HepG2 (cell line): ENCODE measurements around the gene RPL4. TPM values are rescaled to one million over a fixed set of nuclear protein-coding genes. Genes with fewer than 3 reads are reported as not detected.

Experiments
- ATAD3A ChIP-seq: sonication (generic); formaldehyde crosslinking; IDR thresholded peaks from 2 replicates; pipeline ENCODE4 v1.4.0; 2020; ENCODE audit warnings: missing genetic modification reagents
- ATF7 ChIP-seq, 2 experiments: fragments of 450-650 bp in 1 of 2; sonication (generic) in 1 of 2; formaldehyde crosslinking in 1 of 2; IDR thresholded peaks; 2 replicates each; pipeline versions ENCODE4 v1.4.0 to v1.6.1; 2016 to 2020; ENCODE audit warnings: antibody characterized with exemption in 1 of 2, mild to moderate bottlenecking in 1 of 2, missing genetic modification reagents in 1 of 2
- CSRNP1 ChIP-seq: sonication (generic); formaldehyde crosslinking; IDR thresholded peaks from 2 replicates; pipeline ENCODE4 v1.8.1; 2023; ENCODE audit warnings: mild to moderate bottlenecking, missing genetic modification reagents
- FOXA1 ChIP-seq, 2 experiments: fragments of 450-650 bp in 1 of 2; sonication (generic) in 1 of 2; formaldehyde crosslinking in 1 of 2; IDR thresholded peaks; 2 replicates each; pipeline versions ENCODE4 v1.4.0 to v1.6.1; 2016 to 2020; ENCODE audit warnings: missing genetic modification reagents in 1 of 2
- FOXJ3 ChIP-seq: sonication (generic); formaldehyde crosslinking; IDR thresholded peaks from 2 replicates; pipeline ENCODE4 v1.4.0; 2020; ENCODE audit warnings: missing genetic modification reagents, mild to moderate bottlenecking, borderline replicate concordance
- FOXM1 ChIP-seq: sonication (generic); formaldehyde crosslinking; IDR thresholded peaks from 2 replicates; pipeline ENCODE4 v1.5.0; 2020; ENCODE audit warnings: missing genetic modification reagents
- GATA4 ChIP-seq: sonication (generic); IDR thresholded peaks from 2 replicates; pipeline ENCODE4 v1.6.1; 2016; ENCODE audit warnings: antibody characterized with exemption, low read depth, borderline replicate concordance
- HES4 ChIP-seq: sonication (generic); formaldehyde crosslinking; IDR thresholded peaks from 2 replicates; pipeline ENCODE4 v1.9.0; 2021; ENCODE audit warnings: mild to moderate bottlenecking, missing genetic modification reagents, borderline replicate concordance
- HNRNPLL ChIP-seq: fragments of 200-400 bp; formaldehyde crosslinking; IDR thresholded peaks from 2 replicates; pipeline ENCODE4 v1.6.1; 2017; ENCODE audit warnings: mild to moderate bottlenecking, low read depth, low read length; ENCODE audit not compliant: poor library complexity, severe bottlenecking
- KLF11 ChIP-seq: IDR thresholded peaks from 2 replicates; pipeline ENCODE4 v1.6.1; 2016; ENCODE audit warnings: missing compliant biosample characterization
- MXD1 ChIP-seq: sonication (generic); formaldehyde crosslinking; IDR thresholded peaks from 2 replicates; pipeline ENCODE4 v1.4.0; 2020; ENCODE audit warnings: mild to moderate bottlenecking, missing genetic modification reagents
- REL ChIP-seq: sonication (generic); formaldehyde crosslinking; conservative IDR thresholded peaks from 2 replicates; pipeline ENCODE4 v1.8.0; 2022; ENCODE audit warnings: mild to moderate bottlenecking, missing genetic modification reagents, moderate library complexity
- TBL1XR1 ChIP-seq: fragments of 150-350 bp; IDR thresholded peaks from 2 replicates; pipeline ENCODE4 v1.6.1; 2014; ENCODE audit warnings: borderline replicate concordance, low read length; ENCODE audit not compliant: partially characterized antibody
- TFAP4 ChIP-seq: sonication (generic); IDR thresholded peaks from 2 replicates; pipeline ENCODE4 v1.6.1; 2016; ENCODE audit warnings: low read depth, borderline replicate concordance
- TRIM24 ChIP-seq: sonication (generic); formaldehyde crosslinking; IDR thresholded peaks from 2 replicates; pipeline ENCODE4 v1.8.0; 2022; ENCODE audit warnings: mild to moderate bottlenecking, missing genetic modification reagents
- ZFP36L1 ChIP-seq: sonication (generic); formaldehyde crosslinking; IDR thresholded peaks from 2 replicates; pipeline ENCODE4 v1.8.0; 2022; ENCODE audit warnings: mild to moderate bottlenecking, missing genetic modification reagents, moderate library complexity
- ZHX2 ChIP-seq, 2 experiments: sonication (generic) in 1 of 2; formaldehyde crosslinking in 1 of 2; IDR thresholded peaks; 2 replicates each; pipeline versions ENCODE4 v1.6.1 to v1.9.0; 2014 to 2022; ENCODE audit warnings: antibody characterized with exemption in 1 of 2, borderline replicate concordance in 1 of 2, inconsistent platforms in 1 of 2, low read depth in 1 of 2, missing genetic modification reagents in 1 of 2
- ZNF589 ChIP-seq: sonication (generic); formaldehyde crosslinking; conservative IDR thresholded peaks from 2 replicates; pipeline ENCODE4 v1.8.0; 2022; ENCODE audit warnings: mild to moderate bottlenecking, moderate library complexity, missing genetic modification reagents
- ZNF780A ChIP-seq: sonication (generic); formaldehyde crosslinking; IDR thresholded peaks from 2 replicates; pipeline ENCODE4 v1.8.0; 2022; ENCODE audit warnings: mild to moderate bottlenecking, missing genetic modification reagents, moderate library complexity
- polyA plus RNA-seq, 8 experiments: library from polyadenylated mRNA; depleted of rRNA in 3 of 8; stranded (reverse) in 7 of 8; unstranded in 1 of 8; fragments of >200 nt; fragmentation: Illumina TruSeq in 4 of 8; extraction: Trizol in 4 of 8; gene quantifications; 2 replicates each; pipeline versions ENCODE4 v1.2.1 to v1.2.3, GENCODE V29; 2011 to 2016; ENCODE audit warnings: low read depth in 4 of 8, missing spikeins in 1 of 8, mixed read lengths in 1 of 8; ENCODE audit not compliant: insufficient read depth in 1 of 8
- total RNA-seq, 5 experiments: library from RNA; depleted of rRNA; stranded (reverse); fragments of >200 nt; fragmentation: Illumina TruSeq; extraction: Trizol; gene quantifications; 2 replicates each; pipeline ENCODE4 v1.2.3, GENCODE V29; 2016; ENCODE audit warnings: low read depth in 1 of 5

Gene RPL4
- total and polyA plus RNA-seq, 2 of the 13 experiments (the other 11 are each of a cell fraction or from before 2014, with no cell fraction given): 3,630 to 3,960 TPM

- TF ChIP-seq TBL1XR1 (no peak), CSRNP1 (CRISPR knock-in tag) (no peak), ATF7 (IDR thresholded peaks at IDR 0.05) (no peak), ATF7 (CRISPR knock-in tag; IDR thresholded peaks at IDR 0.05) (no peak), ATAD3A (CRISPR knock-in tag) (no peak), REL (0 out of 2 replicates have a peak, but pooled peaks have one; percentile 45), MXD1 (CRISPR knock-in tag) (peak; percentile 48; the same call in 1 of the 2 replicates), ZNF589 (CRISPR knock-in tag) (no peak), GATA4 (peak; percentile 69; the same call in 1 of the 2 replicates), ZHX2 (IDR thresholded peaks at IDR 0.05; ENCODE audit: low read depth) (no peak), ZHX2 (CRISPR knock-in tag; IDR thresholded peaks at IDR 0.05; ENCODE audit: borderline replicate concordance) (no peak), FOXA1 (IDR thresholded peaks at IDR 0.05) (no peak), FOXA1 (CRISPR knock-in tag; IDR thresholded peaks at IDR 0.05) (peak; percentile 78), ZFP36L1 (no peak), HES4 (CRISPR knock-in tag) (peak; percentile 52; the same call in 1 of the 2 replicates), ZNF780A (CRISPR knock-in tag) (0 out of 2 replicates have a peak, but pooled peaks have one; percentile 31), FOXJ3 (CRISPR knock-in tag) (no peak), KLF11 (CRISPR knock-in tag) (no peak), FOXM1 (CRISPR knock-in tag) (no peak), TRIM24 (no peak), TFAP4 (no peak), HNRNPLL (peak; percentile 43)
Measured at GRCh38 chr15:66504563-66505429, at the start of gene RPL4, which contains the start of gene ZWILCH (continued).
